Measurements from ENCODE around the gene ZFX. TPM values are rescaled to one million over a fixed set of nuclear protein-coding genes. Genes with fewer than 3 reads are reported as not detected.

ZFX gene
- total and polyA plus RNA-seq, 2 of the 8 experiments (the other 6 are each of a cell fraction or from before 2014, with no cell fraction given) = 2.8 to 22.0 TPM

DNA sequence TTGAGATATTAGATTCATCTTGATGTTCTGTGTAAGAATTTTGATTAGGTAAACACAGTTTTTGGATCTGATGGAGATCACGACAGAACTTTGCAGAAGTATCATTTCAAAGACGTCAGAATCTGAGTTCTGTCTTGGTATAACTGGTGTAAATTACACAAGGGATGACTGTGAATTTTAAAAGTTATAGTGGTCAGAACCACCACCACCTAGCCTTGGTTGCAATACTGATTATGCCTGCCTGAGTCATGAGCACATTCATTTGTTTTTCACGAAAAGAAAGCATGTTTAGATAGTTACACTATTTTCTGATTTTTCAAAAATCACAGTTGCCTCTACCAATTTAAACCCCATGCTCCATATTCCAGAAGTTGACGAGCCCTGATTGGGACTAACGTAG, 54.8 kb downstream of the ZFX start:
- Histone ChIP-seq H2BK12ac (ENCODE audit: low read depth, low read length) (no peak overlapping the region), H3K27me3 (replicated peaks in 1 of 4; ENCODE audit: control insufficient read depth in 3 of 4, extremely low read depth in 1 of 4, insufficient read depth in 3 of 4, low read length in 3 of 4) (no peaks in the 10 kb centered on the region), H3K23ac (ENCODE audit: insufficient read length) (no peak overlapping the region), H3K4me2 (ENCODE audit: insufficient read depth in 1 of 2, low read depth in 2 of 2, low read length in 2 of 2) (no peak overlapping the region), H3K56ac (replicated peaks; ENCODE audit: insufficient read length, low read depth, low read length) (no peak overlapping the region), H4K20me1 (replicated peaks in 1 of 2; ENCODE audit: control insufficient read depth in 1 of 2, insufficient read depth in 2 of 2, low read length in 2 of 2) (peaks cover 0 to 3% of the 10 kb centered on the region in 2 experiments), H2AK5ac (ENCODE audit: low read depth, low read length) (no peak overlapping the region), H3K4me3 (ENCODE audit: extremely low read depth in 1 of 4, insufficient read depth in 2 of 4, low read depth in 3 of 4, low read length in 4 of 4) (no peak overlapping the region), H3K23me2 (ENCODE audit: low read depth, low read length) (no peaks in the 10 kb centered on the region), H3K27ac (ENCODE audit: low read depth, low read length) (no peak overlapping the region), H4K8ac (ENCODE audit: extremely low read depth, insufficient read depth, low read length) (no peak overlapping the region), H2BK15ac (ENCODE audit: low read length) (no peak overlapping the region), H3K14ac (ENCODE audit: insufficient read length) (no peak overlapping the region), H2BK120ac (replicated peaks; ENCODE audit: low read depth, low read length) (no peak overlapping the region), H3K9me3 (ENCODE audit: insufficient read depth in 2 of 2, low read depth in 1 of 2, low read length in 1 of 2) (no peaks in the 10 kb centered on the region), H3K9ac (replicated peaks in 1 of 4; ENCODE audit: extremely low read depth in 1 of 4, low read depth in 3 of 4, low read length in 3 of 4) (no peak overlapping the region), H3K79me2 (ENCODE audit: control insufficient read depth in 1 of 2, insufficient read depth in 2 of 2, low read length in 2 of 2) (peaks cover 0 to 10% of the 10 kb centered on the region in 2 experiments; a peak in 1 of 4 replicates), H2AFZ (ENCODE audit: low read length) (no peak overlapping the region), H4K91ac (replicated peaks; ENCODE audit: insufficient read length, low read length) (no peak overlapping the region), H2BK5ac (ENCODE audit: low read depth, low read length) (no peak overlapping the region), H3K4me1 (replicated peaks in 1 of 4; ENCODE audit: control insufficient read depth in 3 of 4, insufficient read depth in 4 of 4, low read length in 3 of 4) (no peaks in the 10 kb centered on the region), H3K4ac (replicated peaks; ENCODE audit: insufficient read length, low read depth, low read length) (no peak overlapping the region), H4K5ac (ENCODE audit: insufficient read length, low read depth, low read length) (no peak overlapping the region), H3K18ac (ENCODE audit: extremely low read depth, low read length) (no peak overlapping the region), H3K36me3 (ENCODE audit: control insufficient read depth in 2 of 4, insufficient read depth in 4 of 4, low read length in 3 of 4) (peaks cover 0 to 20% (median 2%) of the 10 kb centered on the region in 4 experiments; a peak in 4 of 8 replicates), H2BK20ac (ENCODE audit: low read length) (no peak overlapping the region), H3K79me1 (ENCODE audit: low read depth, low read length) (no peaks in the 10 kb centered on the region)
- ChIA-PET POLR2A (ENCODE audit: partially characterized antibody) (interaction anchor here (1.3 to 1.7 kb wide), 2 partner anchors 10 to 123 kb away, joined by 3 to 4 read pairs; no protein-coding TSS in a partner anchor), CTCF (ENCODE audit: partially characterized antibody) (interaction anchor here (0.8 kb wide), 1 partner anchor 33 kb away, joined by 4 read pairs; no protein-coding TSS in a partner anchor)
- TF ChIP-seq SIN3A (conservative IDR thresholded peaks at IDR 0.05 in 1 of 2, IDR thresholded peaks at IDR 0.05 in 1 of 2; ENCODE audit: low read depth in 1 of 2, low read length in 2 of 2) (no peak), ASH2L (IDR thresholded peaks at IDR 0.05; ENCODE audit: low read length) (no peak), TCF12 (IDR thresholded peaks at IDR 0.05; ENCODE audit: low read depth, low read length) (no peak), POU5F1 (IDR thresholded peaks at IDR 0.05; ENCODE audit: low read depth, low read length) (no peak), NANOG (IDR thresholded peaks at IDR 0.05; ENCODE audit: insufficient read depth, low read depth, low read length, poor library complexity, severe bottlenecking) (no peak), SAP30 (IDR thresholded peaks at IDR 0.05; ENCODE audit: insufficient read depth, insufficient replicate concordance, low read length) (no peak), MAFK (IDR thresholded peaks at IDR 0.05; ENCODE audit: low read depth, low read length) (no peak), EP300 (IDR thresholded peaks at IDR 0.05; ENCODE audit: borderline replicate concordance in 1 of 2, low read depth in 2 of 2, low read length in 2 of 2) (no peak), TAF7 (optimal IDR thresholded peaks at IDR 0.05; ENCODE audit: borderline replicate concordance, low read depth, low read length) (no peak), USF2 (IDR thresholded peaks at IDR 0.05; ENCODE audit: low read length) (no peak)
- DNase-seq (ENCODE audit: low read depth in 1 of 2, low spot score in 2 of 2) (no peak), FAIRE-seq (no peak)
- 97% methylated on average over 3 of the region's 5 CpGs; no CpG with 5 or more reads in 1 of the 2 experiments for WGBS, 2 experiments (ENCODE audit: extremely low coverage in 1 of 2, insufficient coverage in 1 of 2, insufficient read length in 1 of 2, insufficient replicate concordance in 2 of 2, low coverage in 1 of 2, low lambda C conversion rate in 2 of 2, missing lambda C conversion rate in 1 of 2)

All from H1 (cell line).